ENCODE data around the gene GABBR2. TPM values are rescaled to one million over a fixed set of nuclear protein-coding genes. Genes with fewer than 3 reads are reported as not detected.

Gene GABBR2
- total RNA-seq, 1 donor = 0.27 TPM

DNA sequence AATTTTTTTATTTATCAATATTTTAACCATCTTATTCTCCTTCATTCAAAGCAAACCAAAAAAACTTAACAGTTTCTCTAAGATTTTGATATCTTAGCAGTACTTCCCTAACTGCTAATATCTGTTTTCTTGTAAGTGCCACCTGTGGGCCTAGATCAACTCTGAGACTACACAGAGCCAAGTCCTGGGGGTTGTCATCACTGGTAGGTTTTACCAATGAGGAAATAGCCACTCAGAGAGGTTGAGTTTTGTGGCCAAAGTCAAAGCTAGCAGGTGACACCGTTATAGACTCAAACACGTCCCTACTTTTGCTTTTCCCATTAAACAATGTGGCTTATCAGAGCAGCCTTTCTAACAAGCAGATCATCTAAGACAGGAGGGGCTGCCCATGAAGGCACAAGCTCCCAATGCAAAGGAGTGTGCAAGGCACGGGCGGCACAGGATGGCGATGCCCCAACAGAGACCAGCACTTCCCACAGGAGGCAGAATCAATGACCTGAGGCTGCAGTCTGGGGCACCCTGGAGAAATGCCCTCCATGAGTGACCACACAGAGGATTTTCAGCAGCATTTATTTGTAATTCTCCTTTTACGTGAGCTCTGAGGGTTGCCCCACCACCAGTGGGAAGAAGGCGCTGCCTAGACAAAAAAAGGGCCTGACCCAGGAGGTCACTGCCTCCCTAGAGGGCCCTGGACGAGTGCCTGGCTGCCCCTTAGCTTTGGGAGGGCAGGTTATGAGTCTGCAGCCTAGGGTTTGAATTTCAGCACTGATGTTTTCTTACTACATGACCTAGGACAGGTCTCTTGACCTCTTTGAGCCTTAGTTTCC, 460.7 kb downstream of the GABBR2 start:
- DNase-seq (ENCODE audit: low read depth) = no peak
- TF ChIP-seq, protein P1, sequence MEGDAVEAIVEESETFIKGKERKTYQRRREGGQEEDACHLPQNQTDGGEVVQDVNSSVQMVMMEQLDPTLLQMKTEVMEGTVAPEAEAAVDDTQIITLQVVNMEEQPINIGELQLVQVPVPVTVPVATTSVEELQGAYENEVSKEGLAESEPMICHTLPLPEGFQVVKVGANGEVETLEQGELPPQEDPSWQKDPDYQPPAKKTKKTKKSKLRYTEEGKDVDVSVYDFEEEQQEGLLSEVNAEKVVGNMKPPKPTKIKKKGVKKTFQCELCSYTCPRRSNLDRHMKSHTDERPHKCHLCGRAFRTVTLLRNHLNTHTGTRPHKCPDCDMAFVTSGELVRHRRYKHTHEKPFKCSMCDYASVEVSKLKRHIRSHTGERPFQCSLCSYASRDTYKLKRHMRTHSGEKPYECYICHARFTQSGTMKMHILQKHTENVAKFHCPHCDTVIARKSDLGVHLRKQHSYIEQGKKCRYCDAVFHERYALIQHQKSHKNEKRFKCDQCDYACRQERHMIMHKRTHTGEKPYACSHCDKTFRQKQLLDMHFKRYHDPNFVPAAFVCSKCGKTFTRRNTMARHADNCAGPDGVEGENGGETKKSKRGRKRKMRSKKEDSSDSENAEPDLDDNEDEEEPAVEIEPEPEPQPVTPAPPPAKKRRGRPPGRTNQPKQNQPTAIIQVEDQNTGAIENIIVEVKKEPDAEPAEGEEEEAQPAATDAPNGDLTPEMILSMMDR (IDR thresholded peaks at IDR 0.05; ENCODE audit: insufficient read depth, low read length) = no peak
- H3K4me3 ChIP-seq (ENCODE audit: low read depth, low read length) = no peak overlapping the region

DNA sequence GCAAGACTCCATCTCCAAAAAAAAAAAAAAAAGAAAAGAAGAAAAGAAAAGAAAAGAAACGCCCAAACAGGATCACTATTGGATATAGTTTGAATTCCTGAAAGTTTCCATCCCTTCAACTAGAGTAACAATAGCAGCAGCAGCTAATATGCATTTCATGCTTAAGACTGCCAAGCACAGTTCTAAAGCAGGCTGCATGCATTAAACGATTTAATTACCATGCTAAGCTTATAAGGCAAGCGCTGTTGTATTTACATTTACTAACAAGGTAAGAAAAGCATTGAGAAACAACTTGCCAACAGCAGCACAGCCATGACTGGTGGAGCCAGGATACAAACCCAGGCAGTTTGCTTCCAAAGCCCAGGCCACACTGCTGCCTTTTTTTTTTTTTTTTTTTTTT, 466.3 kb downstream of the GABBR2 start:
- no peak overlapping the region for H3K4me3 ChIP-seq (ENCODE audit: low read depth, low read length)
- no peak for DNase-seq (ENCODE audit: low read depth)
- TF ChIP-seq, protein P1 (IDR thresholded peaks at IDR 0.05; ENCODE audit: insufficient read depth, low read length) = no peak

DNA sequence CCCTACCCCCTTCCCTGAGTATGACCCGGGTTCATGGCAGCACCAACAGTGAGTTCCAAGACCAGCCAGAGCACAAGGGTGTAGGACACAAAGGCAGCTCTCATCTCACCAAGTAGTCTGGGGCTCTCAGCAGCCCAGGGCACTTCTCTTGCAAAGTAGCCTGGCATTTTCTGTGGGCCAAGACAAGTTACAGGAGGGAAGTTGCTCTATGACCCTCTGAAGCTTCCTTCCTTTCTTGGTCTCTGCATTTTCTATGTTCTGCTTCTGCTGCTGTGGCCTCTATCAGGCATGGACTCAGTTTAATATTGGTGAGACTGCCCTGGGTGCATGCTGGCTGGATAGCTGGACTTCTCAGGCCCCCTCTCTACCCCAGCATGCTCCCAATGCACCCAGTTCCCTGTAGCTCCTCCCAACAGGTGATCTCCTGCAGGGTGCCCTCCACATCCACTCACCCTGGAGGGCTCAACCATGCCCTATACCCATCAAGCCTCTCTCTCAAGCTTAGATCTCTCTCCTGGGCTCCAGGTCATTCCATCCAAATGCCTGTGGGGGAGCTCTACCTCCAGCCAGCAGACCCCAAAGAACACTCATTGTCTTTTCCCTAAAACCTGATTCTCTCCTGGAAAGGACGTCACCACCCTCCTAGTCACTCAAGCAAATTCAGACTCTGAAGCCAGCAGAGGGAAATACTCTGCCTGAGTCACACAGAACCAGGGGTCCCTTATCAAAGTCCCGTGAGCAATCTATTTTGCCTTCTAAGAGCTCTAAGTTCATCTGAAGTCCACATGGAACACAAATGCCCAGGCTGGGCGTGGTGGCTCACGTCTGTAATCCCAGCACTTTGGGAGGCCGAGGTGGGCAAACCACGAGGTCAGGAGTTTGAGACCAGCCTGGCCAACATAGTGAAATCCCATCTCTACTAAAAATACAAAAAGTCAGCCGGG, 467.1 kb downstream of the GABBR2 start:
- no peak overlapping the region for H3K4me3 ChIP-seq (ENCODE audit: low read depth, low read length)
- TF ChIP-seq, protein P1 (IDR thresholded peaks at IDR 0.05; ENCODE audit: insufficient read depth, low read length) = no peak
- no peak for DNase-seq (ENCODE audit: low read depth)

DNA sequence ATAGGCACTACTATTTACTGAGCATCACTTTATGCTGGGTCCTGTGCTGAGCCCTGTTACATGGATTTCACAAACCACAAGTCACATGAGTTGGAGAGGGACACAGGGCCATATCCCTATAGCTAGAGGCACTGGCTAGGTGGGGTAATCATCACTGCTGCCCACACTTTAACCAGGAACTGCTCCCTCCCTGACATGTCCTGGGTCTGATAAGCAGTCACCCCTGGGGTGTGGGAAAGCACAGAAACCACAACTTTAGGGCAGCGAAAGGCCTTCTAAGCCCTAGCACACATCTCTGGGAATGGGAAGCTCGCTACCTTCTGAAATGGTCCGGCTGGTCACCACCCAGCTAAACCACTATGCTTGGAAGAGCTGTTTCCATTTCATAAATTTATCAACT, 468.3 kb downstream of the GABBR2 start:
- DNase-seq (ENCODE audit: low read depth) = no peak
- H3K4me3 ChIP-seq (ENCODE audit: low read depth, low read length) = no peak overlapping the region
- TF ChIP-seq, protein P1 (IDR thresholded peaks at IDR 0.05; ENCODE audit: insufficient read depth, low read length) = no peak

Other genes with a start within 250 kb of the GABBR2 start
- 12.7 and 13.8 TPM in 2 replicates for gene ANKS6, start 87.6 kb upstream of the GABBR2 start, total RNA-seq (ENCODE audit: low replicate concordance)
- 24.9 and 138 TPM in 2 replicates for gene GALNT12, start 98.7 kb upstream of the GABBR2 start, total RNA-seq (ENCODE audit: low replicate concordance)
- gene COL15A1, start 235.0 kb upstream of the GABBR2 start, total RNA-seq (ENCODE audit: low replicate concordance) = 25.1 and 25.3 TPM in 2 replicates